ENCODE data around the gene NOTCH4. TPM values are rescaled to one million over a fixed set of nuclear protein-coding genes. Genes with fewer than 3 reads are reported as not detected.

Gene NOTCH4
- total and polyA plus RNA-seq, 9 of the 15 experiments (the other 6 are each of a cell fraction or from before 2014, with no cell fraction given): 0.24 to 4.3 (median 1.7) TPM

DNA sequence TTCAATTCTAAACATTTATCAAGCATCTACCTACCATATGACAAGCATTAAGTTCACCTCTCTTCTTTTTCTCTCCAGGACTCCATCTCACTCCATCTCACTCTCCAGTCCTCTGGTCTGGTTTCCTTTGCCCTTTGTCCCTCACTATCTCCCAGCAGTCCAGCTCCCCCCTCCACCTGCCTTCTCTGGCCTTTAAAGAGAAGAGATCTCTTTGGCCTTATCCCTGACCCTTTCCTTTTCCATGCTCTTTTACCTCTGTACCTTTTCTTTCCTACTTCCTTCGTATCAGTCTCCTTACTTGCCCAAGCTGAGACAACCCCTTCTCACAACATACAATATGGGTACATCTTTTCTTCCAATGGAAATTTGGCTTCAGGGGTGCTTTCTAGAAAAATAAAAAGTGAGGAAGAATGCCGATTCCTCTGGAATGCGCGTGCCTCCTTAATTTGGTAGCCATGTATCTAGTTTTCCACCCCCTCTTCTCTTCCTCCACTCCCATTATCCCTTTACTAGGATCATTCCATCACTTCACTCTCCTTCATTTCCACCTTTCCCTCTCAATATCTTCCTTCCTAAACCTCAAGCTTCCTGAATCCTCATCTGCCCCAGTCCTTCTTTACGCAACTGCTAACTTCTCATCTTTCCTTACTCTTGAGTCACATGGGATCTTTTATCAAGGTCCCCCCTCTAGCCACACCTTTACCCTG is 47.2 kb downstream of the NOTCH4 start (continued):
- 0 out of 2 replicates have a peak, but pooled peaks have one; percentile 60 for TF ChIP-seq KLF6 (CRISPR knock-in tag; IDR thresholded peaks at IDR 0.05; ENCODE audit: borderline replicate concordance)
- TF ChIP-seq CEBPG (CRISPR knock-in tag; IDR thresholded peaks at IDR 0.05): no peak
- peak; percentile 49 to 61; a peak in 3 of 4 replicates for TF ChIP-seq CEBPG (tag; conservative IDR thresholded peaks at IDR 0.05 in 1 of 2, IDR thresholded peaks at IDR 0.05 in 1 of 2)
- no peak; a peak in 1 of 4 replicates for TF ChIP-seq NRF1 (conservative IDR thresholded peaks at IDR 0.05 in 1 of 2, IDR thresholded peaks at IDR 0.05 in 1 of 2)
- TF ChIP-seq SREBF2 (CRISPR knock-in tag; IDR thresholded peaks at IDR 0.05): no peak
- TF ChIP-seq RBBP5 (IDR thresholded peaks at IDR 0.05; ENCODE audit: borderline replicate concordance, insufficient read depth, low read length, poor library complexity, severe bottlenecking): peak; percentile 8
- no peak for TF ChIP-seq U2AF1 (optimal IDR thresholded peaks at IDR 0.05; ENCODE audit: low read depth, low read length)
- TF ChIP-seq ZNF707 (CRISPR knock-in tag; conservative IDR thresholded peaks at IDR 0.05): no peak
- TF ChIP-seq, protein P1, sequence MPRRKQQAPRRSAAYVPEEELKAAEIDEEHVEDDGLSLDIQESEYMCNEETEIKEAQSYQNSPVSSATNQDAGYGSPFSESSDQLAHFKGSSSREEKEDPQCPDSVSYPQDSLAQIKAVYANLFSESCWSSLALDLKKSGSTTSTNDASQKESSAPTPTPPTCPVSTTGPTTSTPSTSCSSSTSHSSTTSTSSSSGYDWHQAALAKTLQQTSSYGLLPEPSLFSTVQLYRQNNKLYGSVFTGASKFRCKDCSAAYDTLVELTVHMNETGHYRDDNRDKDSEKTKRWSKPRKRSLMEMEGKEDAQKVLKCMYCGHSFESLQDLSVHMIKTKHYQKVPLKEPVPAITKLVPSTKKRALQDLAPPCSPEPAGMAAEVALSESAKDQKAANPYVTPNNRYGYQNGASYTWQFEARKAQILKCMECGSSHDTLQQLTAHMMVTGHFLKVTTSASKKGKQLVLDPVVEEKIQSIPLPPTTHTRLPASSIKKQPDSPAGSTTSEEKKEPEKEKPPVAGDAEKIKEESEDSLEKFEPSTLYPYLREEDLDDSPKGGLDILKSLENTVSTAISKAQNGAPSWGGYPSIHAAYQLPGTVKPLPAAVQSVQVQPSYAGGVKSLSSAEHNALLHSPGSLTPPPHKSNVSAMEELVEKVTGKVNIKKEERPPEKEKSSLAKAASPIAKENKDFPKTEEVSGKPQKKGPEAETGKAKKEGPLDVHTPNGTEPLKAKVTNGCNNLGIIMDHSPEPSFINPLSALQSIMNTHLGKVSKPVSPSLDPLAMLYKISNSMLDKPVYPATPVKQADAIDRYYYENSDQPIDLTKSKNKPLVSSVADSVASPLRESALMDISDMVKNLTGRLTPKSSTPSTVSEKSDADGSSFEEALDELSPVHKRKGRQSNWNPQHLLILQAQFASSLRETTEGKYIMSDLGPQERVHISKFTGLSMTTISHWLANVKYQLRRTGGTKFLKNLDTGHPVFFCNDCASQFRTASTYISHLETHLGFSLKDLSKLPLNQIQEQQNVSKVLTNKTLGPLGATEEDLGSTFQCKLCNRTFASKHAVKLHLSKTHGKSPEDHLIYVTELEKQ (CRISPR knock-in tag; IDR thresholded peaks at IDR 0.05): 0 out of 2 replicates have a peak, but pooled peaks have one; percentile 29
- TF ChIP-seq FOXK2 (conservative IDR thresholded peaks at IDR 0.05 in 1 of 2, IDR thresholded peaks at IDR 0.05 in 1 of 2; ENCODE audit: low read depth in 2 of 2): peak in 1 of 2 experiments; percentile 46; a peak in 3 of 4 replicates
- TF ChIP-seq CEBPB (tag; IDR thresholded peaks at IDR 0.05): peak; percentile 81
- 0 out of 2 replicates have a peak, but pooled peaks have one; percentile 34 for TF ChIP-seq ZBTB1 (CRISPR knock-in tag; IDR thresholded peaks at IDR 0.05; ENCODE audit: borderline replicate concordance, low read depth)
- TF ChIP-seq, protein P2, sequence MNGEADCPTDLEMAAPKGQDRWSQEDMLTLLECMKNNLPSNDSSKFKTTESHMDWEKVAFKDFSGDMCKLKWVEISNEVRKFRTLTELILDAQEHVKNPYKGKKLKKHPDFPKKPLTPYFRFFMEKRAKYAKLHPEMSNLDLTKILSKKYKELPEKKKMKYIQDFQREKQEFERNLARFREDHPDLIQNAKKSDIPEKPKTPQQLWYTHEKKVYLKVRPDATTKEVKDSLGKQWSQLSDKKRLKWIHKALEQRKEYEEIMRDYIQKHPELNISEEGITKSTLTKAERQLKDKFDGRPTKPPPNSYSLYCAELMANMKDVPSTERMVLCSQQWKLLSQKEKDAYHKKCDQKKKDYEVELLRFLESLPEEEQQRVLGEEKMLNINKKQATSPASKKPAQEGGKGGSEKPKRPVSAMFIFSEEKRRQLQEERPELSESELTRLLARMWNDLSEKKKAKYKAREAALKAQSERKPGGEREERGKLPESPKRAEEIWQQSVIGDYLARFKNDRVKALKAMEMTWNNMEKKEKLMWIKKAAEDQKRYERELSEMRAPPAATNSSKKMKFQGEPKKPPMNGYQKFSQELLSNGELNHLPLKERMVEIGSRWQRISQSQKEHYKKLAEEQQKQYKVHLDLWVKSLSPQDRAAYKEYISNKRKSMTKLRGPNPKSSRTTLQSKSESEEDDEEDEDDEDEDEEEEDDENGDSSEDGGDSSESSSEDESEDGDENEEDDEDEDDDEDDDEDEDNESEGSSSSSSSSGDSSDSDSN (IDR thresholded peaks at IDR 0.05; ENCODE audit: borderline replicate concordance in 1 of 2, low read depth in 2 of 2, low read length in 2 of 2): 0 out of 4 replicates have a peak, but pooled peaks of 1 of the 2 experiments have one; percentile 45
- TF ChIP-seq ZFP1 (CRISPR knock-in tag; IDR thresholded peaks at IDR 0.05): peak; percentile 59; the same call in 1 of the 2 replicates
- 0 out of 2 replicates have a peak, but pooled peaks have one; percentile 7 for TF ChIP-seq SMARCA4 (IDR thresholded peaks at IDR 0.05)
- TF ChIP-seq, protein P3, sequence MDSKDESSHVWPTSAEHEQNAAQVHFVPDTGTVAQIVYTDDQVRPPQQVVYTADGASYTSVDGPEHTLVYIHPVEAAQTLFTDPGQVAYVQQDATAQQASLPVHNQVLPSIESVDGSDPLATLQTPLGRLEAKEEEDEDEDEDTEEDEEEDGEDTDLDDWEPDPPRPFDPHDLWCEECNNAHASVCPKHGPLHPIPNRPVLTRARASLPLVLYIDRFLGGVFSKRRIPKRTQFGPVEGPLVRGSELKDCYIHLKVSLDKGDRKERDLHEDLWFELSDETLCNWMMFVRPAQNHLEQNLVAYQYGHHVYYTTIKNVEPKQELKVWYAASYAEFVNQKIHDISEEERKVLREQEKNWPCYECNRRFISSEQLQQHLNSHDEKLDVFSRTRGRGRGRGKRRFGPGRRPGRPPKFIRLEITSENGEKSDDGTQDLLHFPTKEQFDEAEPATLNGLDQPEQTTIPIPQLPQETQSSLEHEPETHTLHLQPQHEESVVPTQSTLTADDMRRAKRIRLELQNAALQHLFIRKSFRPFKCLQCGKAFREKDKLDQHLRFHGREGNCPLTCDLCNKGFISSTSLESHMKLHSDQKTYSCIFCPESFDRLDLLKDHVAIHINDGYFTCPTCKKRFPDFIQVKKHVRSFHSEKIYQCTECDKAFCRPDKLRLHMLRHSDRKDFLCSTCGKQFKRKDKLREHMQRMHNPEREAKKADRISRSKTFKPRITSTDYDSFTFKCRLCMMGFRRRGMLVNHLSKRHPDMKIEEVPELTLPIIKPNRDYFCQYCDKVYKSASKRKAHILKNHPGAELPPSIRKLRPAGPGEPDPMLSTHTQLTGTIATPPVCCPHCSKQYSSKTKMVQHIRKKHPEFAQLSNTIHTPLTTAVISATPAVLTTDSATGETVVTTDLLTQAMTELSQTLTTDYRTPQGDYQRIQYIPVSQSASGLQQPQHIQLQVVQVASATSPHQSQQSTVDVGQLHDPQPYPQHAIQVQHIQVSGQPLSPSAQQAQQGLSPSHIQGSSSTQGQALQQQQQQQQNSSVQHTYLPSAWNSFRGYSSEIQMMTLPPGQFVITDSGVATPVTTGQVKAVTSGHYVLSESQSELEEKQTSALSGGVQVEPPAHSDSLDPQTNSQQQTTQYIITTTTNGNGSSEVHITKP (IDR thresholded peaks at IDR 0.05; ENCODE audit: partially characterized antibody): peak; percentile 39
- TF ChIP-seq ZNF347 (CRISPR knock-in tag; IDR thresholded peaks at IDR 0.05; ENCODE audit: low read depth): no peak

Data from K562 (cell line).